Stimulated activated CD8-positive, alpha-beta memory T cell treated with anti-CD3 and anti-CD28 coated beads, Interleukin-7, amount 100 ng/mL, for 1 hour (primary cell): ENCODE results near the gene LRBA.

Experiments used
- DNase-seq, 2 donors: peaks; one replicate each; pipeline ENCODE4 v3.0.0-alpha.2; 2020; ENCODE audit warnings: low read depth in 2 of 2

LRBA gene

DNA sequence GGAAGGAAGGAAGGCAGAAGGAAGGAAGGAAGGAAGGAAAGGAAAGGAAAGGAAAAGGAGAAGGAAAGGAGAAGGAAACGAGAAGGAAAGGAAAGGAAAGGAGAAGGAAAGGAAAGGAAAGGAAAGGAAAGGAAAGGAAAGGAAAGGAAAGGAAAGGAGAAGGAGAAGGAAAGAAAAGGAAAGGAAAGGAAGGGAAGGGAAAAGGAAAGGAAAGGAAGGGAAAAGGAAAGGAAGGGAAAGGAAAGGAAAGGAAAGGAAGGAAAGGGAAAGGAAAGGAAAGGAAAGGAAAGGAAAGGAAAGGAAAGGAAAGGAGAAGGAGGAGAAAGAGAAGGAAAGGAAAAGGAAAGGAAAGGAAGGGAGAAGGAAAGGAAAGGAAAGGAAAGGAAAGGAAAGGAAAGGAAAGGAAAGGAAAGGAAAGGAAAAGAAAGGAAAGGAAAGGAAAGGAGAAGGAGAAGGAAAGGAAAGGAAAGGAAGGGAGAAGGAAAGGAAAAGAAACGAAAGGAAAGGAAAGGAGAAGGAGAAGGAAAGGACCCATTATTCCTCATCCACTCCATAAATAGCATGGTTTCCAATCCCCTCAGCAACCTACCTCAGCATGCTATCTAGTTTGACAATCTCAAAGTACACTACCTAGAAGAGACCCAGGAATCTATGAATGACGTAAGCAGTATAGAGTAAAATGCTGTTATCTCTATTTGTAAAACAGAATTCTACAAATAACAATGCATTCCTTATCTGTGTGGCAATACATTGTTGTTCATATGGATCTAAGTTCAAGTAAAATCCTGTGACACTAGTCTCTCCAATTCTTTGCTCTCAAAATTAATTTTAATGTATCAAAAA lies 209.7 kb downstream of the LRBA start:
- no peak for DNase-seq

DNA sequence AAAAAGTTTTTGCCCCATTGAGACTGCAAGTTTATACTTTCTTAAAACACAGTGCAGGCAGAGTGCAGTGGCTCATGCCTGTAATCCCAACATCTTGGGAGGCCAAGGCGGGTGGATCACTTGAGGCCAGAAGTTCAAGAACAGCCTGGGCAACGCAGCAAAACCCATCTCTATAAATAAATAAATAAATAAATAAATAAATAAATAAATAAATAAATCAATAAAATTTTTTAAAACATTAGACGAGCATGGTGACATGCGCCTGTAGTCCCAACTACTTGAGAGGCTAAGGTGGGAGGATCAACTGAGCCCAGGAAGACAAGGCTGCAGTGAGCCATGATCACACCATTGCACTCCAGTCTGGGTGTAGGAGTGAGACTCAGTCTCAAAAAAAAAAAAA lies 213.3 kb downstream of the LRBA start:
- DNase-seq = no peak

DNA sequence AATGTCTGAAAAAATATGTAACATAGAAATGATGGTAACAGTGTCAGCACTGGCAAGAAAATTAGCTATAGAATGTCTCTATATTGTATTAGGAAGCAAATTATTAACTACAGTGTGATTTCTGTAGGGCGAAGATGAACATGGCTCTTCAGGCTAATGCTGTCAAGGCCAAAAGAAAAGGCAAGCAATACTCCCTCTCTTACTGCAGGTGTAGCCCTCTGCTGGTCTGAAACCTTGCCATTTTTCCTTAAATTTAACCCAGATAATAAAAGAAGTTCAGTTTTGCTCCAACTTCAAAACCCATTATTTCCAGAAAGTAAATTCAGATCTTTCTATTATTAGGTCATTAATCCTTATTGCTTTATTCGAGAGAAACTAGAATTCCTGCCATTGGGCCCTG lies 215.9 kb downstream of the LRBA start:
- DNase-seq = no peak

DNA sequence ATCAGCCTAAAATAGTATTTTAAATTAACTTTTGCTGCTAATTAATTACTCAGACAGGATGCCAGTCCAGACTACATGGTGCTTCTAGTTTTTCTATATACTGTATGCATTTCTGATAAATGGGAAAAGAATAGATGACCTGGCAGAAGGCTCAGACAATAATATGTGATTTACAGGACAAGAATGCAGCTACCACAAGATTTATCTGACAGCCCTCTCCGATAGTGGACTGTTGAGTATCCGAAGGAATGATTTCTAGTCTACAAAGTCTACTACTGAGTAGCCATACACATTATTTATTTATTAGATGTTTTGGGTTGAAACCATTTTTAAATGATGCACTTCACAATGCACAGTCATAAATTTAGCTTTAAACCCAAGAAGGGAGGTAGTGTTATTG lies 220.4 kb downstream of the LRBA start:
- no peak for DNase-seq

DNA sequence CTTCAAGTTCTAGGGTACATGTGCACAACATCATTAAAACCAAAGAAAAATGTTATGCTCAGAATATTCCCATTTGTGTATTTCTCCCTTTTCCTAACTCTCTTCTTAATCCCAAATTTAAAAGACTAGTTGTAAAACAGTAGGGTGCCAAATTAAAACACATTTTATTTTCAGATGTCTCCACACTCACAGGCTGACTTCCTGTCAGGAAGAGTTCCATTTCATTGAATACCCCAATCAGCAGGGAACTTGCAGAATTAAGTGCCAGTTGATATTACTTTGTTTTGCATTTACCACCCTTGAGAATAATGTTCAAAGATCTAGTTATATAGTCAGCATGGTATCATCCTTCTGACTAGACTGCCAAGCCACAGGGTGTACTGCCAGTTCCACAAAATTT lies 225.2 kb downstream of the LRBA start:
- DNase-seq = no peak

DNA sequence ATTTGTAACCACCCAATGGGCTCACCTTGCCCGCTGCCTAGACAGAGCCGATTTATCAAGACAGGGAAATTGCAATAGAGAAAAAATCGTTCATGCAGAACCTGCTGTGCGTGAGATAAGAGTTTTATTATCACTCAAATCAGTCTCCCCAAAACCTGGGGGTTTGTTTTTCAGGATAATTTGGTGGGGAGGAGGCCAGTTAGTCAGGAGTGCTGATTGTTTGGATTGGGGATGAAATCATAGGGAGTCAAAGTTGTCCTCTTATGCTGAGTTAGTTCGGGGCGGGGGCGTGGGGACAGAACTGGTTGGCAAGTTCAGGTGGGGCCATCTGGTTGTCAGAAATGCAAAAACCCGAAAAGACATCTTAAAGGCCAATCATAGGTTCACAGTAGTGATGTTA lies 230.1 kb downstream of the LRBA start:
- no peak for DNase-seq

DNA sequence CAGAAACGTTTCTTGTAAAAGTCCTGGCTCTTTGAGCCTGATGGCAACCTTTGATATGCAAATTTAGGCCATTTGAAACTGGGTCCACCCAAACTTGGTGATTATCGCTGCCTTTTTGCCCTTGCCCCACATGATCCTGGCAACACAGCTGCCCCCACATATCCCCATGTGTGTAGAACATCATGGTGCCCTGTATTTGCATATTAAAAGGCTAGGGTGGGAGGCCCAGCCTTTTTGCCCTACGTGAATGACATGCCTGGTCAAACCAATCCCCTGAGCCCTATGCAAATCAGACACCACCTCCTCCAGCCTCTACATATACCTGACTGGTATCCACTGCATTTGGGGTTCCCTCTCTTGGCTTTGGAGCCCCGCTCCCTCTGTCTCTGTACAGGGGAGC lies 230.8 kb downstream of the LRBA start:
- DNase-seq = no peak

DNA sequence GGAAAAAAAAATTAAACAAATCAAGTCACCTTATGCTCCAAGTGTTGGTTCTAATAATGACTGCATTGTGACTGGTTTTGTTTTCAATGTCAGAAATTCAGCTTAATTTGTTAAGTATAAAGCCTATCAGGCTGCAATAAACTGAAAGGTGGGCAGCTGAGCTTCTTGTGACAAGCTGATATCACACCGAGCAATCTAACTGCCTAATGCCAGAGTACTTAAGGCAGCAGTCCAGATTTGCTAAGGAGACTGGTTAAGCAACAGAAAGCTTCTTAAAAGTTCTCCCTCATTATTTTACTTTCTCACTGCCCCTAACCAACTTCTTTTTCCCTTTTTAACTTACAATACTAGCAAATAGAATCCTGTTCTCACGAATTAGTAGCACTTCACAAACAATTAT lies 232.2 kb downstream of the LRBA start:
- no peak for DNase-seq

DNA sequence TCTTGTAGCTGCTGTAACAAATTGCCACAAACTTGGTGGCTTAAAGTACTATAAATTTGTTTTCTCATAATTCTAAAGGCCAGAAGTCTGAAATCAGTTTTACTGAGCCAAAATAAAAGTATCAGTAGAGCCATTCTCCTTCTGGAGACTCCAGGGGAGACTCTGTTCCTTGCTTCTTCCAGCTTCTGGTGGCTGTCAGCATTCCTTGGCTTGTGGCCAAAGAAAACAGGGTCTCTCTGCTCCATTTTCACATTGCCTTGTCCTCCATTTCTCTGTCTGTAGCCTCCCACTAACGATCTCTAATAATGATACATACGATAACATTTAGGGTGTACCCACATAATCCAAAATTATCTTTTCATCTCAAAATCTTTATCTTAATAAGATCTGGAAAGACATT lies 232.8 kb downstream of the LRBA start:
- DNase-seq = no peak

DNA sequence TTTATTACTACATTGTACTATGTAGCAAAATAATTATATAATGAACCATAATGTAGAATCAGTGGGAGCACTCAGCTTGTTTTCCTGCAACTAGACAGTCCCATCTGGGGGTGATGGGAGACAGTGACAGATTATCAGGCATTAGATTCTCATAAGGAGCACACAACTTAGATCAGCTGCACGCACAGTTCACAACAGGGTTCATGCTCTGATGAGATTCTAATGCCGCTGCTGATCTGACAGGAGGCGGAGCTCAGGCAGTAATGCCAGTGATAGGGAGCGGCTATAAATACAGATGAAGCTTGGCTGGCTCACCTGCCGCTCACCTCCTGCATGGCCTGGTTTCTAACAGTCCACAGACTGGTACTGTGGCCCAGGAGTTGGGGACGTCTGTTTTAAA lies 233.9 kb downstream of the LRBA start:
- no peak for DNase-seq

DNA sequence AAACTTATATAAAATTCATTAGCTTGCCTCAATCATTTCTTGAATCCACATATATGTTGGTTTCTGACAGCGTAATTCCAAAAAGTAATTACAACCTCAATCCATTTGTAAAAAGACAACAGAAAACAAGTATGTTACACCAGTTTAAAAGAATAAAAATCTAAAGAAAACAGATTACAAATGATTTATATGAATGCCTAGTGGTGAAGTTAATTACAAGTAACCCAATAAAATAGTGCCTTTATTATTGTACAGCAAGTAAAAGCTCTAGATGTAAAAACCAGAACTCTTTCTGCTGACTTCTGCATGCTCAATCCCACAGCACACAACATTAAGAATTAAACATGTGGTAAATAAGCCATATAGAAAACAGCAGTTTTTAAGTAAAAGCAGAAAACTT lies 235.4 kb downstream of the LRBA start:
- DNase-seq = no peak

DNA sequence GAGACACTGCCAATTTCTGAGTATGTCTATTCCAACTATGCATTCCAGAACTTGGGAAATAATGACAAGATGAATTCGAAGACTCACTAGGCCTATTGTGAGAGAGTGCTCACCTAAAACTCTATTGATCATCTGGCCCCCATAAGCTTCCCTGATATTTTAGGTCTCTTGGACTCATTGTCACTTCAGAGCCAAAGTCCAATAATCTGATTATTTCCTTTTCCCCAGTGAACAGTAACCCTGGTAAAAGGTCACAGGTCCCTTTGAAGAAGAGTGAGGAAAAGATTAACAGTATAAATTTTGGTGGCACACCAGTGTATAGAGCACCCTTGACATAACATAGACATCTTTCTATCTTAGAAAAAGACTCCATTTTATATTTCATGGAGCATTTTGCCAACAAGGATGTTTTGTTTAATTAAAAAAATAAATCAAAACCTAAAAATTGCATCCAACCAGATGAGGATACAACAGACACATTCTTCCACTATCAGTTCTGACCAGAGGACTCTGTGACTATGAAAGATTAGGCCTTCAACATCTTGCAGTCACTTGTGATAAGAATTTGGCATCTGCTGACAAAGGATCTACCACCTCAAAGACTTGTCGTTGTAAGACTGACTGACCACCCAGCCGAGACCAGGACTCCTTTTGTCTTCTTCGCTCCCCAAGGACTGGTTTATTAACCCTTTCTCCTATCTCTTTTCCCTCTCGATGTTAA lies 241.2 kb downstream of the LRBA start:
- DNase-seq = no peak

DNA sequence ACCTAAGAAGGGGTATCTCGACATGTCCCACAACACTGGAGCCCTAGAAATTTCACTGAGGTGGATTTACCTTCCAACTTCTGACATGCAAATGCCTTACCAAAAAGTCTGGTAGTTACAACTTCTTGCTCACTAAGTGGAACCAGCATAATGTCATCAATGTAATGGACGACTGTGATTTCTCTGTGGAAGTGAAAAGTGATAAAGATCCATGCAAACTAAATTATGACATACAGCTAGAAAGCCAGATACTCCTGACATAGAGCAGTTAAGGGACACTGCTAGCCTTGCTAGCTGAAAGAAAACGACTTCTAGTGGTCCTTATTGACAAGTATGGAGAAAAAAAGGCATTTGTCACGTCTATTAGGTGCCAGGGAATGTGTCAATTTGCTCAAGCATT lies 242.1 kb downstream of the LRBA start:
- no peak for DNase-seq

DNA sequence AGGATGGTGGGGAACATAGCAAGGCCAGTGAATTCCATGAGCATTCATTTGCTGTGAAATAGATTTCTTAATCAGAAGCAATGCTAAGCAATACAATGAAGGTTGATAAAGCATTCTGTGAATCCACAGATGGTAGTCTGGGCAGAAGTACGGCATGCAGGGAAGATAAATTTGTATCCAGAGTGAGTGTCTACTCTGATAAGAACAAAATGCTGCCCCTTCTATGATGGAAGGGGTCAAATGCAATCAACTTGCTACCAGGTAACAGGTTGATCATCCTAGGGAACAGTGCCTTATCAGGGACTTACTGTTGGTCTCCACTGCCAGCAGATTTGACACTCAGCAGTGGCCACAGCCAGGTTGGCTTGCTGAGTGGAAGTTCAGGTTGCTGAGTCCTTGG lies 243.7 kb downstream of the LRBA start:
- no peak for DNase-seq

DNA sequence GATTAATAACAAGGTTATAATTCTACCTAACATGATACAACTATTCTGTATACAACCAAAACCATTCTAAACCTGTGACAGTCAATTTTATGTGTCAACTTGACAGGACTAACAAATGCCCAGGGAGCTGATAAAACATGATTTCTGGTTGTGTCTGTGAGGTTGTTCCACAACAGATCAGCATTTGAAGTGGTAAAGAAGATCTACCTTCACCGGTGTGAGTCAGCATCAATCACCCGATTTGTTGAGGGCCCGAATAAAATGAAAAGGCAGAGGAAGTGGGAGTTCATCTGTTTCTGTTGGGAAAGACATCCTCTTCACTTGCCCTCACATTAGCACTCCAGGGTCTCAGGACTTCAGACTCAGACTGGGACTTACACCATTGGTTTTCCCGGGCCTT lies 245.2 kb downstream of the LRBA start:
- no peak for DNase-seq

DNA sequence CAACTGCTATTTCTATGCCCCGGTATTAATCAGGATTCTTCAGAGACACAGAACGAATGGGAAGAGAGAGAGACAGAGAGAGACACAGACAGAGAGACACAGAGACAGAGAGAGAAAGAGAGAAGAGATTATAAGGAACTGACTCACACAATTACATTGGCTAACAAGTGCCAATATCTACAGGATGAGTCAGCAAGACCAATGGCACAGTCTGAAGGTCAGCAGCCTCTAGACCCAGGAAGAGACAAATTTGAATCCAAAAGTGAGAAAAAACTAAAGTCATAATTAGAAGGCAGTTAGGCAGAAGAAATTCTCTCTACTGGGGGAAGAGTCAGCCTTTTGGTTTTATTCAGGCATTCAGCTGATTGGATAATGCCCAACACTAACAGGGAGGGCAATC lies 245.8 kb downstream of the LRBA start:
- no peak for DNase-seq

DNA sequence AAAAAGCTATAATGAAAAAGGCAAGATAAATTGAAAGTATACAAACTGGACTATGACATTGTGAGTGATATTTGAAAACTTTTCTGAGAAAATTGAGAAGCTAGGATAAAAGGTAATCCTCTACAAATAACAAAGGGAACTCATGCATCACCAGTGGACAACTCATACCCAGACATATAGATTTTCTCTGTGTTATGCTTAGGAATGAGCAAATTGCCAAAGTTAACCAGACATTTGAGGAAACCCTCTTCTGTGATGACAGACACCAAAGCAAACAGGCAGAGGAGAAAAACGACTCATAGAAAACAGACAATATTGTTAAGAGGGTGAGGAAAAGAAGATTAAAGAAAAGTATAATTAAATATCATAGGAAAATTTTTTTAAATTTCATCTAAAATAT lies 246.6 kb downstream of the LRBA start:
- no peak for DNase-seq

DNA sequence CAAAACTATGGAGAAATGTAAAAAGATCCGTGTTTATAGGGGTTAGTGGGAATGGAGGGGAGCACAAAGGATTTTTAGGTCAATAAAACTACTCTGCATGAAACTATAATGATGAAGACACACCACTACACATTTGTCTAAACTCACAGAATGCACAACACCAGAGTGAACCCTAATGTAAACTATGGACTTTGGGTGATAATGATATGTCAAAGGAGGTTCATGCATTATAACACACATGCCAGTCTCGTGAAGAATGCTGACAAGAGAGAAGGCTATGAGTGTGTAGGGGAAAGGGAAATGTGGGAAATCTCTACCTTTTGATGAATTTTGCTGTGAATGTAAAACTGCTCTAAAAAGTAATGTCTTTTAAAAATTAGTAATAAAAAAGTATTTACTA lies 249.9 kb downstream of the LRBA start:
- DNase-seq = no peak

DNA sequence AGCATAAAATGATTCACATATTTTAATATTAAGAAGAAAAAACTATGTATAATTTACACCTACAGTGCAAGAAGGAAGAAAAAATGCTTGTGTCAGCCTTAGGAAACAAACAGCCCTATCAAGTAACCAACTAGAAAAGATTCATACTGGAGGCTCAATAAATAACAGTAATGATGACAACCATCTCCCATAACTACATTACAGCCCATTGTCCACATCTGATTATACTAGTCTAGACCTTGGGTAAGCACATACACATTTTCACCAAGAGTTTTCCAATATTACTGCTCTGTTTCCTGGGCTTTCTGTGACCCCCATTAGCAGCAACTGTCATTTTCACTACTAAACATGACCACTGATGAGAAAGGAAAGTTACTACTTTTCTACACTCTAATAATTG lies 263.4 kb downstream of the LRBA start:
- no peak for DNase-seq

DNA sequence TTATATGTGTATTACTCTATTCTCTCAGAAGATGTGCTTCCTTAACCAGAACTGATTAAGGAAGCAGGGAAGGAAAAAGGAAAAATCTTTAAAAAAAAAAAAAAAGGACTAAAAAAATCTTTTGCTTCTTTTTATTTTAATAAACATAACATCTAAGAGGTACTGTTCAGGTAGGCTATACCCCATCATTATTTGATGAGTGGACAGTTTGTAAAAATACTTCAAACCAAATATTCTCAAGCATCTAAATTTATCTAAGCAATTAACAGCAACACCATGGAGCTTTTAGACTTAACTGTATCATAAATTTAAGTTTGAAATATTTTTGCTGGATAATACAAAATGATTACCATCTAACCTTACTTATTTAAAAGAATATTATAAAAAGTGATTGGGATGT lies 264.3 kb downstream of the LRBA start:
- DNase-seq = no peak

DNA sequence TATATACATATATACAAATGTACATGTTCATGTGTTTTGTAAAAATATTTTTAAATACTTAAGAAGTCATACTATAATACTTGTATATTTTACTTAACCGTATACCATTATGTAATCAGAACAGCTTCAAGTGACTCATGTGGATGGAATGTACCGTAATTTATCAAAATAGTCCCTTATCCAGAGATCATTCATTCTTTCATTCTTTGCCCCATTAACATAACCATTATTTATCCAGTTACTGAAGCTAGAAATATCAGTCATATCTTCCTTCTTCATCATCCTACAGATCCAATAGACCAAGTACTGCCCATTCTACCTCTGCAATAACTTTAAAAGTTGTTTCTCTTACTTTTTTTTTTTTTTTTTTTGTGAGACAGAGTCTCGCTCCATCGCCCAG lies 268.9 kb downstream of the LRBA start:
- DNase-seq = no peak

DNA sequence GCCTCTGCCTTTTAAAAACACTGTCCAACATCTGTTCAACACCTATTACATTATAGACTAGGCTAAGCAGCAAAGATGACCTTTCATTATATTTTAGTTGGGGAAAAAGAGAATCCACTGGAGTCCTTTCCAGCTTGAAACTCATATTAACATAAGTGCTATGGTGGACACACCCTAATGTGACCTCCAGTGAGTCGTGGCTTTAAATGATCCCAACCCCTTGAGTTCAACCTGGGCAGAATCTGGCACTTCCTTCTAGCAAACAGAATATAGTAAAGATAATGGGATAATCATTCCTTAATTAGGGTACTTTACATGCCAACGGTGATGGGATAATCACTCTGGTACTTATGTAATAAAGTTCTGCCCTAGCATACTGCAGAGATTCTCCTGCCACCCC lies 270.5 kb downstream of the LRBA start:
- no peak for DNase-seq

DNA sequence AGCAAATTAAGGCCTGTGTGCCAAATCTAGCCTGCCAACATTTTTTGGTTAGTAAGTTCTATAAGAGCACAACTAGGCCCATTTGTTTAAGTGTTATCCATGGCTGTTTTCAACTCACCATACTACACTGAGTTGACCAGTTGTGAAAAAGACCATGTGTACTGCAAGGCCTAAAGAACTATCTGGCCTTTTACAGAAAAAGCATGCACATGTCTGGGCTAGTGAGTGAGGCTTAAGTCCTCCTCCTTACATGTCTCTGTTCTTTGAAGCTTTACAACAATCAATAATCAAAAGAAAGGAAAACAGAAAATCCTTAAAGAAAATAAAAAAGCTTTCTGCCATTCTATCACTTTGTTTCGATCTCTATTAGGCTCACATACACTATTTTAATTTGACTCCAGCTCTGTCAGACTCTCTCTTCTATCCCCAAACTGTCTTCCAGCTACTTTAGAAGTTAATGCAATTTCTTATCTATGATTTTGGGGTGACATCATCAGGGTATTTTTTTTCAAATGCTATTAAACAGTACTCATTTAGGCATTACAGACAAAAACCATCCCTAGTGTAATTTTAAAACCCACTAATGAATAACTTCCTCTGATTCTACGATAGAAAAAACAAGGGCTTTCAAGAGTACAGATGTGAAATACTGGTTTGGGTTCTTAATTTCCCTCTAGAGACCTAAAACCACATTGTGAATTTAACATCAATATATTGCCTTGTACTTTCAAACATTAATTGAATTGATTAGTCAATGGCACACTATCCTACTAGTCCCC lies 271.3 kb downstream of the LRBA start:
- DNase-seq = no peak
